ENCODE data around the gene STK24.
A peak's percentile ranks its signal among the peaks of the same experiment; 100 is the strongest.

Gene STK24

DNA sequence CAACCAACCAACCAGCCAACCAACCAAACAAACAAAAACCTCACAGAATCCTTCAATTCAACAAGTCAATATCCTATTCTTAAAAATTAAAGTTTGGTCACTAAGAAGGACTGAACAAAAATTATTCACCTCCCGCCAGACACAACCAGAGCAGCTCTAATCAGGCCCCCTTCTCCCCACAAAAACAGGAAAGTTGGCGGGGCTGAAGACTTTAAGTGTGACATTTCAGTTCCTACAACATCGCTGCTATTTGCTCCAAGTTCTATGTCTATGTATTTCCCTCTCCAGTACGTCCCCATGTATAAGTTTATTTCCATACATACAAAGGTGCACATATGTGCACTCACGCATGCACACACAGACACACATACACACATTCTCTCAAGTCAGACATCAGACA is 32.8 kb upstream of the STK24 start:
- no peak for DNase-seq
- no peaks in the 10 kb centered on the region for H3K4me1 ChIP-seq
- no peaks in the 10 kb centered on the region for H3K36me3 ChIP-seq
- H3K4me3 ChIP-seq (ENCODE audit: low read depth, low read length): no peak overlapping the region
- no peaks in the 10 kb centered on the region for H3K27me3 ChIP-seq
- no peaks in the 10 kb centered on the region for H3K9me3 ChIP-seq
- TF ChIP-seq, protein P1, sequence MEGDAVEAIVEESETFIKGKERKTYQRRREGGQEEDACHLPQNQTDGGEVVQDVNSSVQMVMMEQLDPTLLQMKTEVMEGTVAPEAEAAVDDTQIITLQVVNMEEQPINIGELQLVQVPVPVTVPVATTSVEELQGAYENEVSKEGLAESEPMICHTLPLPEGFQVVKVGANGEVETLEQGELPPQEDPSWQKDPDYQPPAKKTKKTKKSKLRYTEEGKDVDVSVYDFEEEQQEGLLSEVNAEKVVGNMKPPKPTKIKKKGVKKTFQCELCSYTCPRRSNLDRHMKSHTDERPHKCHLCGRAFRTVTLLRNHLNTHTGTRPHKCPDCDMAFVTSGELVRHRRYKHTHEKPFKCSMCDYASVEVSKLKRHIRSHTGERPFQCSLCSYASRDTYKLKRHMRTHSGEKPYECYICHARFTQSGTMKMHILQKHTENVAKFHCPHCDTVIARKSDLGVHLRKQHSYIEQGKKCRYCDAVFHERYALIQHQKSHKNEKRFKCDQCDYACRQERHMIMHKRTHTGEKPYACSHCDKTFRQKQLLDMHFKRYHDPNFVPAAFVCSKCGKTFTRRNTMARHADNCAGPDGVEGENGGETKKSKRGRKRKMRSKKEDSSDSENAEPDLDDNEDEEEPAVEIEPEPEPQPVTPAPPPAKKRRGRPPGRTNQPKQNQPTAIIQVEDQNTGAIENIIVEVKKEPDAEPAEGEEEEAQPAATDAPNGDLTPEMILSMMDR (IDR thresholded peaks at IDR 0.05; ENCODE audit: low read depth, low read length): no peak

DNA sequence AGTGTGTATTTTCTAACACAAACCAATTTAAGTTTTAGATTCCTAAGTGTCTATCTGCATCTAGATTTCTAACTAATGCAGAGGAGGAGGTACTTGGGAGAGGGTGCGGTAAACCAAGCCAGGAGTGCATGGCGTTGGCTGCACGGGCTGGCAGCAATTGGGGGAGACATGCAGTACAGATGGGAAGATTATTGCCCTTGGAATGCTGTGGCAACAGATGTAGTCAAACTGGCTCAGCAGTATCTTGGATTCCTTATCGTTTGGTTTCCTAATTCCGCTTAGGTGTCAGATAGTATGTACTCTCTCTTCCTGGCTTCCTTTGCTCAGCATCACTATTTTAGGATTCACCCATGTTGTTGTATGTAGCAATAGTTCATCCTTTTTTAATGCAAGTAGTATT is 29.4 kb upstream of the STK24 start:
- TF ChIP-seq, protein P1 (IDR thresholded peaks at IDR 0.05; ENCODE audit: low read depth, low read length): no peak
- Histone ChIP-seq H3K4me3 (ENCODE audit: low read depth, low read length) (no peak overlapping the region), H3K27me3 (no peaks in the 10 kb centered on the region), H3K36me3 (no peaks in the 10 kb centered on the region), H3K4me1 (no peaks in the 10 kb centered on the region), H3K9me3 (no peaks in the 10 kb centered on the region)
- no peak for DNase-seq

DNA sequence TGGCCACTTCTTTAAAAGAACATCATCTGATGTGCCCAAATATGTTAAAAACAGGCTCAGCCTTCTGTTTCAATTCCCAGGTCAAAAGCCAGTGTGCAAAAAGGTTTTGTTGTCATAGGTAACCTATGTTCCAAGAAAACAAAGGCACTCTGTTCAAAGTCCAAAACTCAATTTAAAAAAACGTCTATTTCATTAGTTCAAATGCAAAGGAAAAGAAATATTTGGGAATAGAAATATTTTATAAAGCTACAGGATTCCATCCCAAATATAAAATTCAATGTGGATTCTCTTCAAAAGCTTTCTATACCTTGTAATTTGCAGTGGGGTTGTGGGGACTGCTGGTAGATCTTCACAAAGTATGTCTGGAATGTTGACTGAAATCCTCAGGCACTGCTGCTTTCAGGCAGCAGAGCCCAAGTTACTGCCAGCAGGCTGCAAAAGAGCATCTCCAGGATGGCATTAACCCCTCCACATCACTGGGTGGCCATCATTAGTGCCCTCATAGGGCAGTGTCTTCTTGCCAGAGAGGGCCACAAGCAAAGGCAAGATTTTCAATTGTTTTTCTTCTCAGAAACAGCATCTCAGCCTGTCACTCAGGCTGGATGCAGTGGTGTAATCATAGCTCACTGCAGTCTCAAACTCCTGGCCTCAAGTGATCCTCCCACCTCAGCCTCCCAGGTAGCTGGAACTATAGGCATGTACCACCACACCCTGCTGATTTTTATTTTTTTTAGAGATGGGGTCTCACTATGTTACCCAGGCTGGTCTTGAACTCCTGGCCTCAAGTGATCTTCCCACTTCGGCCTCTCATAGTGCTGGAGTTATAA is 22.8 kb upstream of the STK24 start:
- no peak overlapping the region for H3K4me3 ChIP-seq (ENCODE audit: low read depth, low read length)
- TF ChIP-seq, protein P1 (IDR thresholded peaks at IDR 0.05; ENCODE audit: low read depth, low read length): no peak

DNA sequence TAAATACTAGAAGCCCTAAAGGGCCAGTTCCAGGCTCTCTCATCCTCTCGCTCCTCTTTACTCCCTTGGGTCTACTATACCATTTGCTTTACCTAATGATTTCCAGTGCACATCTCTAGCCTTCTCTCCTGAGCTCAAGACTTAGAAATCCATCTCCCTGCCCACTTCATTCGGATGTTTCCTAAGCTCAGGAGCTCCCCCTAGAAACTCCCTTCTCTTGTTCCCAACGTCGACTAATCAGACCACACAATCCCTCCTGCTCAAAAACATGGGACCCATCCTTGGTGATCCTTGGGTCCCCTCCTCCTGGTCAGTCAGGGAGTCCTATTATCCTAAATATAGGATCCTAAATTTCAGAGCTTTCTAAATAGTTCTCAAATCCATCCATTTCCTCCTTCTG is 21.1 kb upstream of the STK24 start:
- H3K4me1 ChIP-seq: no peaks in the 10 kb centered on the region
- no peaks in the 10 kb centered on the region for H3K9me3 ChIP-seq
- TF ChIP-seq, protein P1 (IDR thresholded peaks at IDR 0.05; ENCODE audit: low read depth, low read length): peak; percentile 52
- DNase-seq: no peak
- H3K4me3 ChIP-seq (ENCODE audit: low read depth, low read length): no peak overlapping the region
- no peaks in the 10 kb centered on the region for H3K27me3 ChIP-seq
- H3K36me3 ChIP-seq: no peaks in the 10 kb centered on the region

More for the DNA sequence above, 22.8 kb upstream of the STK24 start:
- no peaks in the 10 kb centered on the region for H3K9me3 ChIP-seq
- no peaks in the 10 kb centered on the region for H3K36me3 ChIP-seq
- no peaks in the 10 kb centered on the region for H3K27me3 ChIP-seq
- H3K4me1 ChIP-seq: no peaks in the 10 kb centered on the region
- no peak for DNase-seq

DNA sequence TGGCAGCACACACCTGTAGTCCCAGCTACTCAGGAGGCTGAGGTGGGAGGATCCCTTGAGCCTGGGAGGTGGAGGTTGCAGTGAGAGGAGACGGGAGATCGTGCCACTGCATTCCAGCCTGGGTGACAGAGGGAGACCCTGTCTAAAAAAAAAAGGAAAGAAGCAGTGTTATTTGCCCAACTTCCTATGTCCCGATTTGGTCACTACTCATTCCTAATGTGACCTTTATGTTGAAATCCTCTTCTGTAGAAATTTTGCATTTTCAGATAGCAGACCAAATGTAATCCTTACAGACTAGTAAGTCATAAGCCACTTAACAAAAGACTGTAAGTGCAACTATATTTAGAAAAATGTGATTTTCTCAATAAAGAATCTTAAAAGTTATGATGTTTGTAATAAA is 18.2 kb upstream of the STK24 start:
- no peak for DNase-seq
- Histone ChIP-seq H3K36me3 (no peaks in the 10 kb centered on the region), H3K9me3 (no peaks in the 10 kb centered on the region), H3K4me1 (no peaks in the 10 kb centered on the region), H3K27me3 (no peaks in the 10 kb centered on the region), H3K4me3 (ENCODE audit: low read depth, low read length) (no peak overlapping the region)
- TF ChIP-seq, protein P1 (IDR thresholded peaks at IDR 0.05; ENCODE audit: low read depth, low read length): no peak

DNA sequence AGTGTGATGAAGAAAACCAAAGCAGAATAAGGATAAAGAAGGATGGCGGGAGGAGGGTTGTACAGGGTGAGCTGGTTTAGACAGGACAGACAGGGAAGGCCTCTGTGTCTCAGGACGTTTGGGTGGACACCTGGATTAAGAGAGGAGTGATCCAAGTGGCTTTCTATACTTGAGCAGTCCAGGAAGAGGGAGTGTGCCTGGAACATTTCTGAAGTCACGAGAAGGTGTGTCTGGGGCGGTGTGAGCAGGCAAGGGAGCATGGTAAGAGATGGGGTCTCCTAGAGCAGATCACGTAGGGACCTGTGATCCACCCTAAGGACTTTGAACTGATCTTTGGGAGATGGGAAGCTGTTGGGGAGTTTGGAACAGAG is 15.4 kb upstream of the STK24 start:
- Histone ChIP-seq H3K4me1 (no peaks in the 10 kb centered on the region), H3K27me3 (no peaks in the 10 kb centered on the region), H3K4me3 (ENCODE audit: low read depth, low read length) (no peak overlapping the region), H3K9me3 (no peaks in the 10 kb centered on the region), H3K36me3 (no peaks in the 10 kb centered on the region)
- DNase-seq: no peak
- TF ChIP-seq, protein P1 (IDR thresholded peaks at IDR 0.05; ENCODE audit: low read depth, low read length): no peak

Data from BE2C (cell line).